Progenitor cell of endocrine pancreas (in vitro differentiated cells): ENCODE results near the gene FLNA. TPM values are rescaled to one million over a fixed set of nuclear protein-coding genes. Genes with fewer than 3 reads are reported as not detected.
A peak's percentile ranks its signal among the peaks of the same experiment; 100 is the strongest.

Experiments
- DNase-seq: peaks from one replicate; pipeline ENCODE4 v3.0.0; 2021; ENCODE audit warnings: low spot score; ENCODE audit not compliant: unreplicated experiment
- H3K27ac Mint-ChIP-seq: 2 replicates; pipeline ENCODE4 v1.8.0; 2021; ENCODE audit warnings: mild to moderate bottlenecking, moderate library complexity, mixed read lengths
- H3K27me3 Mint-ChIP-seq: 2 replicates; pipeline ENCODE4 v1.8.0; 2021; ENCODE audit warnings: mixed read lengths
- H3K36me3 Mint-ChIP-seq: 2 replicates; pipeline ENCODE4 v1.8.0; 2022; ENCODE audit warnings: mixed read lengths; ENCODE audit not compliant: insufficient read depth
- H3K4me1 Mint-ChIP-seq: 2 replicates; pipeline ENCODE4 v1.8.0; 2021; ENCODE audit warnings: low read depth, mixed read lengths
- H3K4me3 Mint-ChIP-seq: 2 replicates; pipeline ENCODE4 v1.8.0; 2021; ENCODE audit warnings: low read depth, mild to moderate bottlenecking, moderate library complexity, mixed read lengths
- H3K9me3 Mint-ChIP-seq: 2 replicates; pipeline ENCODE4 v1.8.0; 2021; ENCODE audit warnings: low read depth, mixed read lengths
- CTCF ChIP-seq: fragments of 200-600 bp; sonication (generic); IDR thresholded peaks from one replicate; pipeline ENCODE4 v1.5.0; 2021; ENCODE audit warnings: antibody characterized with exemption, mild to moderate bottlenecking; ENCODE audit not compliant: unreplicated experiment
- total RNA-seq: library from RNA; stranded (reverse); gene quantifications from 2 replicates; pipeline ENCODE4 v1.2.1, GENCODE V29; 2021

Gene FLNA
- total RNA-seq, 1 donor from 2014 or later: 777 TPM

- no peak for DNase-seq
- peaks cover 2% of the 10 kb centered on the region for H3K36me3 Mint-ChIP-seq
- H3K27ac Mint-ChIP-seq: peak overlapping the region; percentile 95
- H3K9me3 Mint-ChIP-seq: peaks cover 2% of the 10 kb centered on the region
- no peak for TF ChIP-seq CTCF
- peak overlapping the region; percentile 80 for H3K4me3 Mint-ChIP-seq
- peaks cover 9% of the 10 kb centered on the region for H3K4me1 Mint-ChIP-seq
- H3K27me3 Mint-ChIP-seq: no peaks in the 10 kb centered on the region
Measured at GRCh38 chrX:154379569-154379951, 5.1 kb upstream of the FLNA start.

- peaks cover 2% of the 10 kb centered on the region for H3K36me3 Mint-ChIP-seq
- TF ChIP-seq CTCF: no peak
- H3K27me3 Mint-ChIP-seq: no peaks in the 10 kb centered on the region
- peak within 1 kb of the TSS; percentile 80 for H3K4me3 Mint-ChIP-seq
- peaks cover 2% of the 10 kb centered on the region for H3K9me3 Mint-ChIP-seq
- peak within 1 kb of the TSS; percentile 95 for H3K27ac Mint-ChIP-seq
- peak; percentile 91 for DNase-seq
- H3K4me1 Mint-ChIP-seq: peaks cover 9% of the 10 kb centered on the region
Measured at GRCh38 chrX:154378799-154379568, 4.5 kb upstream of the FLNA start, which contains the start of gene EMD. EMD (plus strand) TSS chrX:154379295; CDS start chrX:154379485, 190 bp downstream.

DNA sequence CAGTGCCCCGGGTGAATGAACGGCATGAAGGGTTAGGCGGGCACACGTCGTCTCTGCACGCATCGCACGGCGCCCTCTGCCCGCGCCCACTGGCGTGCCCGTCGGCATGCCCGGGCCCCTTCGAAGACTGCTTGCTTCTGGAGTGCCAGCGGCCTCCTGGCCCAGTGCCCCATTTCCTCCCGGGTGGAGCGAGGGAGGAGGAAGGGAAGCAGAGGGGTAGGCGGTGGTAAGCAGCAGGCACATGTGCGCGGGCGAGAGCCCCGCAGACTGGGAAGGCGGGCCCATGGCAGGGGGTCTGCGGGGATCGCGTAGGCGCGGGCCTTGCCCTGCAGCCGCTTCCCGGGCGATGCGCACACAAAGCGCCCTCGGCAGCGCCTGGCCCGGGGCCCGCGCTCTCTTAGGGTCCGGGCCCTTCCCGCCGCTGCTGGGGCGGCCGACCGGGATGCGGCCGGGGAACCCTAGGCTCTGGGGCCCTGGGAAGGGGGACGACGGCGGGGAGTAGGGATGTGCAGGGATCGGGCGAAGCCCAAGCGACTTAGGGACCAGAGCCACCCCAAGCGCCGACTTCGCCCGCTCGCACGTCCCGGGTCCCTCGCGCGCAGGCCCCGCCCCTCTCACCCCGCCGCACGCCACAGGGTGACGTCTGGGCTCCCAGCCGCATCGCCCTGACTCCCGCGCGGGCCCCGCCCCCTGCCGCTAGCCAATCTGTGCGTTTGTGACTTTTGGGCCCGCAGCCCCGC is 3.8 kb upstream of the FLNA start:
- Mint-ChIP-seq H3K9me3 (peaks cover 2% of the 10 kb centered on the region), H3K27ac (peak overlapping the region; percentile 62), H3K36me3 (peaks cover 2% of the 10 kb centered on the region), H3K4me1 (peaks cover 9% of the 10 kb centered on the region), H3K27me3 (no peaks in the 10 kb centered on the region), H3K4me3 (peak overlapping the region; percentile 53)
- DNase-seq: no peak
- no peak for TF ChIP-seq CTCF

DNA sequence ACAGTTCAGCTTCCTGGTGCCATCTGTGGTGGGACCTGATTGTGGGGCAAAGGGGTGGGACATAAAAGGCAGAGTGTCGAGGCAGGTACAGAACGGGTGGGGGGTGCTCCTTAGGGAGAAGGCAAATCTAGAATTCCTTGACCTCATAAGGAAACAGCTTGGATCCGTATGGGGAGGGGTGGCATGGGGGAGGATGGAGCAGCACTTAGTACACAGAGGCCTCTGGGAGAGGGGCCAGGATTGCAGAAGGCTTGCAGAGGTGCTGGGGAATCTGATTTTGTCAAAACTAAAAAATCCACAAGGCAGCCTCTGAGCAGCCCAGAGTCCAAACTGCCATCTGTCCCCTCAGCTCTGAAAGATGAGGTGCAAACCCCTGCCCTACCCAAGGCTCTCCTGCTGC is 2.3 kb upstream of the FLNA start:
- Mint-ChIP-seq H3K27me3 (no peaks in the 10 kb centered on the region), H3K4me1 (peaks cover 9% of the 10 kb centered on the region), H3K9me3 (peaks cover 2% of the 10 kb centered on the region), H3K36me3 (peaks cover 2% of the 10 kb centered on the region), H3K27ac (no peak overlapping the region), H3K4me3 (no peak overlapping the region)
- DNase-seq: no peak
- no peak for TF ChIP-seq CTCF

GRCh38 chrX:154375156-154375504 is 696 bp upstream of the FLNA start:
- Mint-ChIP-seq H3K36me3 (no peaks in the 10 kb centered on the region), H3K4me1 (peaks cover 3% of the 10 kb centered on the region), H3K4me3 (peak overlapping the region; percentile 43), H3K9me3 (peaks cover 2% of the 10 kb centered on the region), H3K27ac (no peak overlapping the region), H3K27me3 (no peaks in the 10 kb centered on the region)
- DNase-seq: no peak
- TF ChIP-seq CTCF: no peak
